ENCODE data around the gene ME3.
"Not testable (repeated sequence)": the region's sequence is repeated elsewhere in the genome, so short reads cannot be mapped to it uniquely, and the experiment has no call there.

ME3 gene

DNA sequence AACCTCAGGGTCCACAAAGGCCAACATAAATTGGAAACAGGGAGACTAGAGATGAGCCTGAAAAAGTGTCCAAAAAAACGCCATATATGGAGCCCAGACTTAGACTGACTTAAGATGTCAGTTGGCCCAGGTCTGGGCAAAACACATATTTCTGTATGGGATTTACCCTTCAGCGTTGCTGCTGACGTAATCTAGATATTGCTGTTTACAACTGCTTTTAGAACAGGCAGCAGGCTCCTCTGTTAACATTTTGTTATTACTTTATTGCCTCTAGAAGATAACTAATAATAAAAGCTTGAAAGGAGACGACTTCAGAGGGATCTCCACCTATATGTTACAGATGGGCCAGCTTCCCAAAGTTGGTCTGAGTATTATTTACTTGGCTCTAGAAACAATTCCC lies 8.7 kb downstream of the ME3 start:
- no peaks in the 10 kb centered on the region for H3K9me3 Mint-ChIP-seq
- H3K27me3 Mint-ChIP-seq, result peaks cover 19% of the 10 kb centered on the region
- H3K4me3 Mint-ChIP-seq, result no peak overlapping the region
- H3K27ac Mint-ChIP-seq, result no peak overlapping the region
- no peaks in the 10 kb centered on the region for H3K36me3 Mint-ChIP-seq (ENCODE audit: low read depth)
- no peaks in the 10 kb centered on the region for H3K4me1 Mint-ChIP-seq (ENCODE audit: low read depth)
- no peak for DNase-seq

GRCh38 chr11:86663291-86663690 lies 9.1 kb downstream of the ME3 start:
- H3K27ac Mint-ChIP-seq, result no peak overlapping the region
- DNase-seq, result no peak
- H3K9me3 Mint-ChIP-seq, result no peaks in the 10 kb centered on the region
- H3K27me3 Mint-ChIP-seq, result peaks cover 14% of the 10 kb centered on the region
- H3K4me1 Mint-ChIP-seq (ENCODE audit: low read depth), result no peaks in the 10 kb centered on the region
- H3K4me3 Mint-ChIP-seq, result no peak overlapping the region
- H3K36me3 Mint-ChIP-seq (ENCODE audit: low read depth), result no peaks in the 10 kb centered on the region

GRCh38 chr11:86660736-86661135 lies 11.7 kb downstream of the ME3 start:
- Mint-ChIP-seq H3K36me3 (ENCODE audit: low read depth) (no peaks in the 10 kb centered on the region), H3K4me3 (no peak overlapping the region), H3K27ac (no peak overlapping the region), H3K27me3 (peaks cover 5% of the 10 kb centered on the region), H3K4me1 (ENCODE audit: low read depth) (no peaks in the 10 kb centered on the region), H3K9me3 (peaks cover 3% of the 10 kb centered on the region)
- DNase-seq, result no peak

GRCh38 chr11:86660088-86660487 lies 12.3 kb downstream of the ME3 start:
- no peak overlapping the region for H3K4me3 Mint-ChIP-seq
- H3K9me3 Mint-ChIP-seq, result peaks cover 3% of the 10 kb centered on the region
- no peak for DNase-seq
- no peaks in the 10 kb centered on the region for H3K36me3 Mint-ChIP-seq (ENCODE audit: low read depth)
- no peak overlapping the region for H3K27ac Mint-ChIP-seq
- H3K4me1 Mint-ChIP-seq (ENCODE audit: low read depth), result no peaks in the 10 kb centered on the region
- peaks cover 5% of the 10 kb centered on the region for H3K27me3 Mint-ChIP-seq

DNA sequence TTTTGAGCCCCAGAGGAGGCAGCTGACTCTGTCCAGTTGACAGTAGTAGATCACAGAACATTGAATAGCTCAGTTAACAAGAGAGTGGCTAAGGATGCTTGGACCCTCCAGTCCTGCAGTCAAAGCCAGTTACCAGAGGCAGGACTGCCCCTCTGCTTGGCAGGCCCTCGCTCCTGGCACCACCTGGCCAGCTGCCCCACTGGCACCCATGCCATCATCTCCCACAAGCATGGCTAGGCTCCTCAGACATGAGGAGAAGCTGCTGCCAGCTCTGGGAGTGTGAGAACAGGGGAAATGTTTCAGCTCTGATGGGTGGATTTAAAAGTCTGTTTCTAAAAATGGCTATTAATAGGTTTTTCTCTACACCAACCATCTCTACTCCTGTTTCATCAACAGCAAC lies 13.9 kb downstream of the ME3 start:
- peaks cover 3% of the 10 kb centered on the region for H3K27me3 Mint-ChIP-seq
- no peak overlapping the region for H3K4me3 Mint-ChIP-seq
- H3K4me1 Mint-ChIP-seq (ENCODE audit: low read depth), result no peaks in the 10 kb centered on the region
- DNase-seq, result no peak
- no peaks in the 10 kb centered on the region for H3K36me3 Mint-ChIP-seq (ENCODE audit: low read depth)
- no peak overlapping the region for H3K27ac Mint-ChIP-seq
- H3K9me3 Mint-ChIP-seq, result peaks cover 3% of the 10 kb centered on the region

- Mint-ChIP-seq H3K9me3 (peaks cover 12% of the 10 kb centered on the region), H3K27me3 (peaks cover 46% of the 10 kb centered on the region)
- DNase-seq; H3K4me3 Mint-ChIP-seq; H3K4me1 Mint-ChIP-seq (ENCODE audit: low read depth); H3K27ac Mint-ChIP-seq; H3K36me3 Mint-ChIP-seq (ENCODE audit: low read depth): not testable (repeated sequence)
Measured at GRCh38 chr11:86645212-86645611, 27.2 kb downstream of the ME3 start.

DNA sequence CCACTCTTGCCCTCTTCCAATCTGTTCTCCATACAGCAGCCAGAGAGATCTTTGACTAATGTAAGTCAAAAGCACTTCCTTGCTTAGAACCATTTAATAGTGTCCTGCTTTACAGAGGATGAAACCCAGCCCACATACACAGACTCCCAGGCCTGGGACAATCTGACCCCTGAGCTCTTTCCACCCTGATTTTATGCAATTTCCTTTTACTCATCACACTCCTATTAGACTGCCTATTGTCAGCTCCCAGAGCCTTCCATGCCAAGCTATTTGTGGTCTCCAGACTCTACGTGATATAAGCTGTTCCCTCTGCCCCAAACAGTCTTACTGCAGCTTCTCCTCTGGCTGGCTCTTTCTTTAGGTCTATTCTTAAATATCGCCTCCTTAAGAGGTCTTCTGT lies 28.1 kb downstream of the ME3 start:
- DNase-seq, result no peak
- H3K27me3 Mint-ChIP-seq, result peaks cover 48% of the 10 kb centered on the region
- H3K4me3 Mint-ChIP-seq, result no peak overlapping the region
- peaks cover 12% of the 10 kb centered on the region for H3K9me3 Mint-ChIP-seq
- peaks cover 5% of the 10 kb centered on the region for H3K4me1 Mint-ChIP-seq (ENCODE audit: low read depth)
- no peaks in the 10 kb centered on the region for H3K36me3 Mint-ChIP-seq (ENCODE audit: low read depth)
- no peak overlapping the region for H3K27ac Mint-ChIP-seq

GRCh38 chr11:86641537-86642261 lies 30.7 kb downstream of the ME3 start:
- DNase-seq, result no peak
- H3K27ac Mint-ChIP-seq, result no peak overlapping the region
- peaks cover 41% of the 10 kb centered on the region for H3K27me3 Mint-ChIP-seq
- H3K36me3 Mint-ChIP-seq (ENCODE audit: low read depth), result no peaks in the 10 kb centered on the region
- peaks cover 23% of the 10 kb centered on the region for H3K4me1 Mint-ChIP-seq (ENCODE audit: low read depth)
- peaks cover 6% of the 10 kb centered on the region for H3K9me3 Mint-ChIP-seq
- H3K4me3 Mint-ChIP-seq, result no peak overlapping the region

DNA sequence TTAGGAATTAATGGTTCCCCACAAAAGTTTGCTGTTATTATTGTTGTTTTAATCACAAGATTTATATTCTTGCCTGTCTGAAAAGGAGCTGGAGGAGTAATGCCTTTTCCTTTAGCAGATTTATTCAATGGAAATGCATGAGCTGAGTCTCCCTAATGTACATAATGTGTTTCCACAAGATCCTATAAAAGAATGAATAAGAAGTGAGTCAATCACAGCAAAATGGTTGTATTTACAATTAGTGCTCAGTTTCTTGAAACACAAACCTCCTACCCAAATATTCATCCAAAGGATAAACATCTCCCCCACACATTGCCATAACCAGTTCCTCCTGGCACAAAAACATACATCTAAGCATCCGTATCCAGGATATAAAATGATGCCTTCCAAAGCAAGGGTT lies 33.3 kb downstream of the ME3 start:
- no peaks in the 10 kb centered on the region for H3K36me3 Mint-ChIP-seq (ENCODE audit: low read depth)
- peaks cover 23% of the 10 kb centered on the region for H3K4me1 Mint-ChIP-seq (ENCODE audit: low read depth)
- H3K4me3 Mint-ChIP-seq, result no peak overlapping the region
- H3K27ac Mint-ChIP-seq, result no peak overlapping the region
- H3K9me3 Mint-ChIP-seq, result no peaks in the 10 kb centered on the region
- H3K27me3 Mint-ChIP-seq, result peaks cover 32% of the 10 kb centered on the region
- DNase-seq, result no peak

DNA sequence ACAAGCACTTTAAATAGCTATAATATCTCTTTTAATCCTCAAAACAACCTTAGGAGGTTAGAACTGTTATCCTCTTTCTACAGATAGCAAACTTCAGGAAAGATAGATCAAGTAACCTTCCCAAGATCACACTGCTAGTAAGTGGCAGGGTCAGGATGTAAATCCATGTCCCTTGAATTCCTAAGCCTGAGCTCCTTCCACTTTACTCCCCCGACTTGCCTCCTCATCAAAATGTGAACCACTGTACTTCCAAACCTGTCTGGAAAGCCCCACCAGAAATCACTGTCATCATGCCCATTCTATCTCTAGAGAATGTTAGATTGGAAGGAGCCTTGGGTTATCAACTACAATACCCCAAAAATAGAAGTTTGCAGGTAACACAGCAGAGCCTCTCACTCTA lies 33.7 kb downstream of the ME3 start:
- peaks cover 30% of the 10 kb centered on the region for H3K27me3 Mint-ChIP-seq
- H3K4me1 Mint-ChIP-seq (ENCODE audit: low read depth), result peaks cover 23% of the 10 kb centered on the region
- H3K9me3 Mint-ChIP-seq, result no peaks in the 10 kb centered on the region
- no peak overlapping the region for H3K4me3 Mint-ChIP-seq
- DNase-seq, result no peak
- H3K27ac Mint-ChIP-seq, result no peak overlapping the region
- H3K36me3 Mint-ChIP-seq (ENCODE audit: low read depth), result no peaks in the 10 kb centered on the region

DNA sequence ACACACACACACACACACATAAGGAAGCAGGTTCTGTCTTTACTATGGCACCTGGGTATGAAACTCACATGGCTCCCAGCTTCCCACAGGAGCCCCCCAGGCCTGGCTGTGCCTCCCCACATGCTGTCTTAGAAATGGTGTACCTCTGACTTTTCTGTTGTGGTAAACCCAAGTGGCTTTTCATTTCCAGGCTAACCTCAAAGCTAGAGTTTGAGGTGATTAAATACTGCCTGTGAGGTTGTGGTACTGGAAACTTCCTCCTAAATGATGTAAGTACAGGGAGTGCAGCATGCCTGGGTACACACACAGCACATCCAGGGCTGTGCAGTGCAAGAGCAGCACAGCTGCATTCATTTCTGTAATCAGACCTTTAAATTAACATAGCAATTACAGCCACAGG lies 34.4 kb downstream of the ME3 start:
- no peak overlapping the region for H3K4me3 Mint-ChIP-seq
- H3K4me1 Mint-ChIP-seq (ENCODE audit: low read depth), result peaks cover 28% of the 10 kb centered on the region
- no peak for DNase-seq
- no peaks in the 10 kb centered on the region for H3K9me3 Mint-ChIP-seq
- peaks cover 31% of the 10 kb centered on the region for H3K27me3 Mint-ChIP-seq
- H3K27ac Mint-ChIP-seq, result no peak overlapping the region
- H3K36me3 Mint-ChIP-seq (ENCODE audit: low read depth), result no peaks in the 10 kb centered on the region

GRCh38 chr11:86636275-86636674 lies 36.1 kb downstream of the ME3 start:
- no peaks in the 10 kb centered on the region for H3K9me3 Mint-ChIP-seq
- peaks cover 34% of the 10 kb centered on the region for H3K27me3 Mint-ChIP-seq
- no peak overlapping the region for H3K27ac Mint-ChIP-seq
- H3K4me1 Mint-ChIP-seq (ENCODE audit: low read depth), result peaks cover 33% of the 10 kb centered on the region
- no peaks in the 10 kb centered on the region for H3K36me3 Mint-ChIP-seq (ENCODE audit: low read depth)
- DNase-seq, result no peak
- no peak overlapping the region for H3K4me3 Mint-ChIP-seq

- peaks cover 15% of the 10 kb centered on the region for H3K4me1 Mint-ChIP-seq (ENCODE audit: low read depth)
- DNase-seq, result peak; percentile 36
- no peaks in the 10 kb centered on the region for H3K9me3 Mint-ChIP-seq
- H3K27me3 Mint-ChIP-seq, result peaks cover 29% of the 10 kb centered on the region
- no peak overlapping the region for H3K4me3 Mint-ChIP-seq
- H3K27ac Mint-ChIP-seq, result no peak overlapping the region
- H3K36me3 Mint-ChIP-seq (ENCODE audit: low read depth), result no peaks in the 10 kb centered on the region
Measured at GRCh38 chr11:86632499-86633269, 39.7 kb downstream of the ME3 start.

GRCh38 chr11:86630229-86630981 lies 42.0 kb downstream of the ME3 start:
- Mint-ChIP-seq H3K4me1 (ENCODE audit: low read depth) (peaks cover 11% of the 10 kb centered on the region), H3K27ac (no peak overlapping the region), H3K27me3 (peaks cover 24% of the 10 kb centered on the region), H3K4me3 (no peak overlapping the region), H3K9me3 (no peaks in the 10 kb centered on the region), H3K36me3 (ENCODE audit: low read depth) (no peaks in the 10 kb centered on the region)
- no peak for DNase-seq
